Measurements from ENCODE around the gene MRPL58. TPM values are rescaled to one million over a fixed set of nuclear protein-coding genes. Genes with fewer than 3 reads are reported as not detected.

MRPL58 gene
- 69.5 to 86.3 TPM (median 76.3 TPM) in 5 replicates for total RNA-seq (2022; extraction: Qiagen RNA extraction)

GRCh38 chr17:75012346-75013091, at the start of gene MRPL58:
MRPL58 (plus strand) TSS chr17:75012670; CDS start chr17:75012687, 17 bp downstream.

GRCh38 chr17:74972107-74972972, 40.1 kb upstream of the MRPL58 start, which contains the start of gene HID1:
HID1 (minus strand) TSS chr17:74972759; CDS start chr17:74972656, 103 bp downstream.

GRCh38 chr17:74987418-74987908, 25.0 kb upstream of the MRPL58 start, which contains the start of gene CDR2L:
CDR2L (plus strand) TSS chr17:74987632; CDS start chr17:74988044, 412 bp downstream.

DNA sequence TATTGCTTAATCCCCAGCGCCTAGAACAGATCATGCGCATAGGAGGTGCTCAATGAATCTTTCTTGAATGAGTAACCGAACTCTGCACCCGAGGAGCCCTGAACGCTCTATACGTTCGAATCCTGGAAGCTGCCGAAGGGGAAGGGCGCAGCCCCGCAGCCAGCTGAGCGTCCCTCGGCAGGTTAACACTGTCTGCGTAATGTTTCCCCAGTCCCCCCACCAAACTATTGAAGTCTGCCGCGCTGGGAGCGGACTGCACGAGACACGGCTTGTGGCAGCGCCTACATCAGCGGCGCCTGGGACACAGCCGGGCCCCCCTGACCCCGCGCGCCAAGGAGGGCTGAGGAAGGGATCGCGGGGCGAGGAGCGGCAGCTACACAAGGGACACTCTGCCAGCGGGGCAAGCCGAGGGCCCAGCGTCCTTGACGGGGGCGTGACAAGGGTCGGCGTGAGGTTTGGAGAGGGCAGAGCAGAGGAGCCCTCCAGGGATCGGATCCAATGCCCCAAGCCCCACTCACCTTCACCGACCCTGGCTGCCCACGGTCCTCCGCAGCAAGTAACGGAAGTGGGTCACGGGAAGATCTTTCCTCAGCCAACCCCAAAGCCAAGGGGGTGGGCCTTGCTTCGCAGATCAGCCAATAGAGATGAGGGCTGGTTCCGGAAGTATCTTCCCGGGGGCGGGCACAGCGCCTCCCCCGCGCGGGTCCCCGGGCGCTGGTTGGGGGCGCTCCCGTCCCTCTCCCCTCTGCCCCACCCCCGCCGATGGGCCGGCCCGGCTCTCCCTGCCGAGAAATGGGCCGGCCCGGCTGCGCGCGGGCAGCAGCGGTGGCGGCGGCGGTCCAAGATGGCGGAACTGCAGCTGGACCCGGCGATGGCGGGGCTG, 34.2 kb downstream of the MRPL58 start, which contains the start of the genes ATP5PD and KCTD2:
Gene ATP5PD, minus strand, starts transcription at position 563 of the 883 bp plus-strand sequence. CDS start 4,319 bp downstream, outside the sequence.
Gene KCTD2, plus strand, starts transcription at position 819 of the 883 bp plus-strand sequence. Its CDS starts 26 bp downstream, at position 845.

Other genes with a start within 250 kb of the MRPL58 start
- 48.3 to 56.2 TPM (median 54.1 TPM) in 5 replicates for gene NAT9, start 236.3 kb upstream of the MRPL58 start, total RNA-seq (2022; extraction: Qiagen RNA extraction)
- gene GRIN2C, start 152.8 kb upstream of the MRPL58 start, total RNA-seq (2022; extraction: Qiagen RNA extraction), result 0.11 to 0.43 TPM (median 0.23 TPM) in 5 replicates
- gene FDXR, start 139.7 kb upstream of the MRPL58 start, total RNA-seq (2022; extraction: Qiagen RNA extraction), result 51.5 to 73.4 TPM (median 61.4 TPM) in 5 replicates
- not detected in 5 replicates for gene FADS6, start 119.0 kb upstream of the MRPL58 start, total RNA-seq (2022; extraction: Qiagen RNA extraction)
- 0.06 to 0.13 TPM (median 0.11 TPM) in 5 replicates for gene USH1G, start 89.4 kb upstream of the MRPL58 start, total RNA-seq (2022; extraction: Qiagen RNA extraction)
- 0.05 to 0.06 TPM in 2 of 5 replicates, not detected in the others for gene OTOP2, start 88.4 kb upstream of the MRPL58 start, total RNA-seq (2022; extraction: Qiagen RNA extraction)
- gene OTOP3, start 76.8 kb upstream of the MRPL58 start, total RNA-seq (2022; extraction: Qiagen RNA extraction), result not detected in 5 replicates
- 13.2 to 20.3 TPM (median 19.5 TPM) in 5 replicates for gene HID1, start 39.9 kb upstream of the MRPL58 start, total RNA-seq (2022; extraction: Qiagen RNA extraction)
- 72.0 to 93.7 TPM (median 89.5 TPM) in 5 replicates for gene CDR2L, start 25.0 kb upstream of the MRPL58 start, total RNA-seq (2022; extraction: Qiagen RNA extraction)
- 481 to 554 TPM (median 491 TPM) in 5 replicates for gene ATP5PD, start 34.3 kb downstream of the MRPL58 start, total RNA-seq (2022; extraction: Qiagen RNA extraction)
- 30.4 to 32.3 TPM (median 30.9 TPM) in 5 replicates for gene KCTD2, start 34.6 kb downstream of the MRPL58 start, total RNA-seq (2022; extraction: Qiagen RNA extraction)
- 23.0 to 32.9 TPM (median 30.2 TPM) in 5 replicates for gene SLC16A5, start 75.3 kb downstream of the MRPL58 start, total RNA-seq (2022; extraction: Qiagen RNA extraction)
- 16.2 to 20.4 TPM (median 17.2 TPM) in 5 replicates for gene ARMC7, start 97.3 kb downstream of the MRPL58 start, total RNA-seq (2022; extraction: Qiagen RNA extraction)
- gene NT5C, start 119.1 kb downstream of the MRPL58 start, total RNA-seq (2022; extraction: Qiagen RNA extraction), result 80.5 to 130 TPM (median 129 TPM) in 5 replicates
- gene JPT1, start 141.8 kb downstream of the MRPL58 start, total RNA-seq (2022; extraction: Qiagen RNA extraction), result 717 to 784 TPM (median 726 TPM) in 5 replicates
- 311 to 373 TPM (median 352 TPM) in 5 replicates for gene SUMO2, start 170.3 kb downstream of the MRPL58 start, total RNA-seq (2022; extraction: Qiagen RNA extraction)
- gene NUP85, start 193.0 kb downstream of the MRPL58 start, total RNA-seq (2022; extraction: Qiagen RNA extraction), result 90.5 to 105 TPM (median 96.6 TPM) in 5 replicates
- 24.1 to 29.9 TPM (median 26.3 TPM) in 5 replicates for gene GGA3, start 248.9 kb downstream of the MRPL58 start, total RNA-seq (2022; extraction: Qiagen RNA extraction)
- gene MRPS7, start 249.2 kb downstream of the MRPL58 start, total RNA-seq (2022; extraction: Qiagen RNA extraction), result 155 to 180 TPM (median 169 TPM) in 5 replicates

All from A549 treated with AZD2906 at 1 μM for 4 hours (cell line).